ENCODE results near the gene VASP. TPM values are rescaled to one million over a fixed set of nuclear protein-coding genes. Genes with fewer than 3 reads are reported as not detected.

VASP gene
- total RNA-seq, 1 experiment from 2014 or later: 144 TPM

- peak; percentile 51; the same call in 1 of the 2 replicates for TF ChIP-seq PRDM15 (CRISPR knock-in tag; IDR thresholded peaks at IDR 0.05)
- TF ChIP-seq TCF7 (CRISPR knock-in tag; IDR thresholded peaks at IDR 0.05; ENCODE audit: low read depth): peak; percentile 78; the same call in 1 of the 2 replicates
- TF ChIP-seq NFYB (CRISPR knock-in tag; conservative IDR thresholded peaks at IDR 0.05; ENCODE audit: low read depth): peak; percentile 40; the same call in 1 of the 2 replicates
- TF ChIP-seq FOXP4 (CRISPR knock-in tag; IDR thresholded peaks at IDR 0.05): peak; percentile 98
- peak; percentile 66; the same call in 1 of the 2 replicates for TF ChIP-seq E2F1 (CRISPR knock-in tag; IDR thresholded peaks at IDR 0.05)
- TF ChIP-seq CREB1 (CRISPR knock-in tag; IDR thresholded peaks at IDR 0.05): peak; percentile 50; the same call in 1 of the 2 replicates
- TF ChIP-seq FOXP1 (CRISPR knock-in tag; IDR thresholded peaks at IDR 0.05; ENCODE audit: borderline replicate concordance): peak; percentile 95
- no peak for TF ChIP-seq ZBTB43 (CRISPR knock-in tag; IDR thresholded peaks at IDR 0.05)
- TF ChIP-seq ZNF138 (CRISPR knock-in tag; conservative IDR thresholded peaks at IDR 0.05): peak; percentile 92
- TF ChIP-seq ESRRA (CRISPR knock-in tag; IDR thresholded peaks at IDR 0.05; ENCODE audit: borderline replicate concordance): peak; percentile 93; the same call in 1 of the 2 replicates
- no peak for TF ChIP-seq NFE2L1 (CRISPR knock-in tag; IDR thresholded peaks at IDR 0.05)
- TF ChIP-seq ZBTB21 (CRISPR knock-in tag; IDR thresholded peaks at IDR 0.05; ENCODE audit: borderline replicate concordance): peak; percentile 89
- TF ChIP-seq ZNF532 (CRISPR knock-in tag; IDR thresholded peaks at IDR 0.05; ENCODE audit: borderline replicate concordance): no peak
- TF ChIP-seq ATF1 (CRISPR knock-in tag; IDR thresholded peaks at IDR 0.05): peak; percentile 93
- peak; percentile 84; the same call in 1 of the 2 replicates for TF ChIP-seq E2F5 (CRISPR knock-in tag; IDR thresholded peaks at IDR 0.05)
- TF ChIP-seq ZNF671 (CRISPR knock-in tag; IDR thresholded peaks at IDR 0.05): no peak
Observed at GRCh38 chr19:45498411-45499195, 8.7 kb upstream of the VASP start, which contains the start of gene PPM1N (continued).

Measured in WTC11 (cell line).